GM19467 (cell line): ENCODE measurements around the gene PEX11G.

Source experiments
- ATAC-seq: cut with Tn5 transposase; IDR thresholded peaks from one replicate; pipeline ENCODE4 v1.9.1; 2021; ENCODE audit warnings: mild to moderate bottlenecking, moderate library complexity; ENCODE audit not compliant: unreplicated experiment

Gene PEX11G

GRCh38 chr19:7522072-7522922 lies 33.5 kb upstream of the PEX11G start, which contains the start of gene MCOLN1:
Gene MCOLN1, plus strand, starts transcription at chr19:7522624. Its CDS starts 127 bp downstream, at chr19:7522751.
- peak; percentile 62 for ATAC-seq

- no peak for ATAC-seq
These were observed 32.8 kb upstream of the PEX11G start for GRCh38 chr19:7521551-7522071.

GRCh38 chr19:7520131-7521051 lies 31.6 kb upstream of the PEX11G start:
- ATAC-seq: no peak

- no peak for ATAC-seq
These were observed 30.7 kb upstream of the PEX11G start for GRCh38 chr19:7519361-7520130.

GRCh38 chr19:7516878-7517277 lies 28.0 kb upstream of the PEX11G start:
- ATAC-seq: no peak

- ATAC-seq: no peak
These were observed 27.5 kb upstream of the PEX11G start for GRCh38 chr19:7516333-7516732.

GRCh38 chr19:7515645-7516151 lies 26.9 kb upstream of the PEX11G start, which contains the start of gene ZNF358:
Gene ZNF358, plus strand, starts transcription at chr19:7516103. Its CDS starts 3,140 bp downstream, at chr19:7519243.
- no peak for ATAC-seq

GRCh38 chr19:7515110-7515644 lies 26.3 kb upstream of the PEX11G start:
- no peak for ATAC-seq

- no peak for ATAC-seq
These were observed 25.2 kb upstream of the PEX11G start for GRCh38 chr19:7513809-7514642.

- ATAC-seq: no peak
These were observed 23.6 kb upstream of the PEX11G start for GRCh38 chr19:7512400-7512851.

- no peak for ATAC-seq
These were observed 20.8 kb upstream of the PEX11G start for GRCh38 chr19:7509625-7510024.

- no peak for ATAC-seq
These were observed 19.0 kb upstream of the PEX11G start for GRCh38 chr19:7507884-7508283.

- ATAC-seq: no peak
These were observed 17.8 kb upstream of the PEX11G start for GRCh38 chr19:7506385-7507328.

- no peak for ATAC-seq
These were observed 17.0 kb upstream of the PEX11G start for GRCh38 chr19:7505682-7506384.

GRCh38 chr19:7505288-7505681 lies 16.4 kb upstream of the PEX11G start:
- ATAC-seq: no peak

GRCh38 chr19:7504684-7505083 lies 15.8 kb upstream of the PEX11G start:
- no peak for ATAC-seq

- no peak for ATAC-seq
These were observed 13.7 kb upstream of the PEX11G start for GRCh38 chr19:7502552-7502951.
